Skin of body (tissue), 2 donors: ENCODE results near the gene CSNK1A1. TPM values are rescaled to one million over a fixed set of nuclear protein-coding genes. Genes with fewer than 3 reads are reported as not detected.
"Not testable (repeated sequence)": the region's sequence is repeated elsewhere in the genome, so short reads cannot be mapped to it uniquely, and the experiment has no call there.

Experiments
- DNase-seq: peaks from one replicate; lab custom pipeline; 2025; lab: John Stamatoyannopoulos, UW
- total RNA-seq: library from RNA; depleted of rRNA; stranded (reverse); fragments of >200 nt; gene quantifications from one replicate; pipeline ENCODE4 v1.2.3, GENCODE V29; 2014

The CSNK1A1 gene
- total RNA-seq, 1 donor from 2014 or later: 235 TPM

GRCh38 chr5:149490599-149491485, 60.4 kb downstream of the CSNK1A1 start:
- DNase-seq: no peak

GRCh38 chr5:149489605-149490037, 61.6 kb downstream of the CSNK1A1 start:
- peak; percentile 63 for DNase-seq

- no peak for DNase-seq
Measured at GRCh38 chr5:149488645-149489306, 62.5 kb downstream of the CSNK1A1 start.

- no peak for DNase-seq
Measured at GRCh38 chr5:149487672-149488071, 63.6 kb downstream of the CSNK1A1 start.

- no peak for DNase-seq
Measured at GRCh38 chr5:149486726-149487635, 64.3 kb downstream of the CSNK1A1 start.

- peak; percentile 93 for DNase-seq
Measured at GRCh38 chr5:149485655-149486615, 65.3 kb downstream of the CSNK1A1 start.

- no peak for DNase-seq
Measured at GRCh38 chr5:149481485-149481884, 69.8 kb downstream of the CSNK1A1 start.

GRCh38 chr5:149478761-149479160, 72.5 kb downstream of the CSNK1A1 start:
- no peak for DNase-seq

- no peak for DNase-seq
Measured at GRCh38 chr5:149475777-149476176, 75.5 kb downstream of the CSNK1A1 start.

GRCh38 chr5:149474198-149474597, 77.0 kb downstream of the CSNK1A1 start:
- DNase-seq: no peak

- no peak for DNase-seq
Measured at GRCh38 chr5:149473441-149473840, 77.8 kb downstream of the CSNK1A1 start.

GRCh38 chr5:149472399-149472798, 78.8 kb downstream of the CSNK1A1 start:
- DNase-seq: no peak

- no peak for DNase-seq
Measured at GRCh38 chr5:149471406-149472183, 79.6 kb downstream of the CSNK1A1 start.

GRCh38 chr5:149470942-149471341, 80.3 kb downstream of the CSNK1A1 start:
- no peak for DNase-seq

GRCh38 chr5:149466457-149466972, 84.7 kb downstream of the CSNK1A1 start:
- no peak for DNase-seq

GRCh38 chr5:149464796-149465489, 86.3 kb downstream of the CSNK1A1 start:
- DNase-seq: no peak

GRCh38 chr5:149461907-149462306, 89.3 kb downstream of the CSNK1A1 start:
- DNase-seq: not testable (repeated sequence)

- DNase-seq: no peak
Measured at GRCh38 chr5:149459891-149460290, 91.3 kb downstream of the CSNK1A1 start.

GRCh38 chr5:149457393-149457763, 93.9 kb downstream of the CSNK1A1 start:
- no peak for DNase-seq
